GM12878 (cell line): ENCODE measurements around the gene FHOD3. TPM values are rescaled to one million over a fixed set of nuclear protein-coding genes. Genes with fewer than 3 reads are reported as not detected.

Source experiments
- ATAC-seq: fragments of 200-7000 bp; cut with Tn5 transposase; 3 replicates; pipeline ENCODE4 v1.9.1; 2020; ENCODE audit warnings: mild to moderate bottlenecking, moderate library complexity
- BruUV-seq: library from RNA; stranded (reverse); fragments of 400-500 nt; replicated peaks from 2 replicates; lab custom pipeline; 2021; lab: Mats Ljungman, UMichigan
- CTCF ChIA-PET: fragments of 300-600 bp; sonication (Branson Sonifier 250); formaldehyde crosslinking; extraction: SDS; loops from one replicate; lab custom pipeline; 2021; ENCODE audit warnings: inconsistent platforms; lab: Yijun Ruan, JAX
- POLR2A ChIA-PET: fragments of 350-600 bp; formaldehyde crosslinking; extraction: SDS; loops from one replicate; lab custom pipeline; 2021; ENCODE audit warnings: inconsistent platforms; lab: Charles Lee
- RAD21 ChIA-PET: fragments of 300-600 bp; sonication (Branson Sonifier 250); formaldehyde crosslinking; loops from one replicate; lab custom pipeline; 2023; ENCODE audit warnings: antibody characterized with exemption; ENCODE audit not compliant: unreplicated experiment; lab: Charles Lee
- SMC1A ChIA-PET: fragments of 300-600 bp; sonication (Branson Sonifier 250); formaldehyde crosslinking; loops from one replicate; lab custom pipeline; 2023; ENCODE audit not compliant: unreplicated experiment, uncharacterized antibody; lab: Charles Lee
- DNase-seq: peaks from one replicate; pipeline ENCODE4 v3.0.0-alpha.2; 2011; ENCODE audit warnings: low read depth, low spot score
- FAIRE-seq: peaks from 3 replicates; lab custom pipeline; 2011; peaks lifted over from hg19 to GRCh38; lab: Jason Lieb, UNC
- H2AFZ ChIP-seq: 2 replicates; pipeline ENCODE4 v1.6.0; 2011; ENCODE audit warnings: low read depth, low read length, control low read depth; ENCODE audit not compliant: control insufficient read depth
- H3K27ac ChIP-seq: 2 replicates; pipeline ENCODE4 v1.5.1; 2011; ENCODE audit warnings: control low read depth; ENCODE audit not compliant: control insufficient read depth, insufficient read depth
- H3K27me3 ChIP-seq, 2 experiments: replicated peaks in 1 of 2; 2 replicates each; pipeline versions ENCODE4 v1.6.0 to v1.6.1; 2011; ENCODE audit warnings: low read length in 1 of 2; ENCODE audit not compliant: control insufficient read depth in 2 of 2, insufficient read depth in 2 of 2
- H3K36me3 ChIP-seq, 2 experiments: 2 replicates each; pipeline ENCODE4 v1.5.1; 2011; ENCODE audit warnings: low read length in 1 of 2; ENCODE audit not compliant: control insufficient read depth in 2 of 2, insufficient read depth in 2 of 2
- H3K4me1 ChIP-seq: 2 replicates; pipeline ENCODE4 v1.6.1; 2011; ENCODE audit warnings: mild to moderate bottlenecking, low read length, moderate library complexity, mixed read lengths; ENCODE audit not compliant: control insufficient read depth, insufficient read depth
- H3K4me2 ChIP-seq: 2 replicates; pipeline ENCODE4 v1.6.0; 2011; ENCODE audit warnings: control low read depth; ENCODE audit not compliant: control insufficient read depth, insufficient read depth
- H3K4me3 ChIP-seq: fragments of 200-600 bp; sonication (generic); 2 replicates; pipeline ENCODE4 v1.5.1; 2016
- H3K79me2 ChIP-seq: 2 replicates; pipeline ENCODE4 v1.6.0; 2011; ENCODE audit warnings: low read length; ENCODE audit not compliant: control insufficient read depth, insufficient read depth
- H3K9ac ChIP-seq: 2 replicates; pipeline ENCODE4 v1.8.0; 2011; ENCODE audit warnings: low read length, control low read depth, mixed read lengths; ENCODE audit not compliant: control insufficient read depth, insufficient read depth
- H3K9me3 ChIP-seq: replicated peaks from 3 replicates; pipeline ENCODE4 v1.5.1; 2011; ENCODE audit warnings: mild to moderate bottlenecking, low read length; ENCODE audit not compliant: control insufficient read depth, insufficient read depth
- H4K20me1 ChIP-seq: 2 replicates; pipeline ENCODE4 v1.6.0; 2011; ENCODE audit not compliant: control insufficient read depth, insufficient read depth
- CBX3 ChIP-seq: fragments of 200-600 bp; sonication (generic); IDR thresholded peaks from 2 replicates; pipeline ENCODE4 v1.6.1; 2016; ENCODE audit warnings: low read depth, borderline replicate concordance
- ETV6 ChIP-seq, 2 experiments: fragments of 450-650 bp in 1 of 2; IDR thresholded peaks in 1 of 2; conservative IDR thresholded peaks in 1 of 2; 2 replicates each; pipeline ENCODE4 v1.6.1; 2014; ENCODE audit warnings: antibody characterized with exemption in 1 of 2, borderline replicate concordance in 1 of 2, low read depth in 1 of 2, mild to moderate bottlenecking in 1 of 2, moderate library complexity in 1 of 2
- GATAD2B ChIP-seq: fragments of 450-650 bp; conservative IDR thresholded peaks from 2 replicates; pipeline ENCODE4 v1.6.1; 2017; ENCODE audit warnings: low read depth, mild to moderate bottlenecking, moderate library complexity
- KLF5 ChIP-seq: fragments of 450-650 bp; IDR thresholded peaks from 2 replicates; pipeline ENCODE4 v1.6.1; 2014; ENCODE audit warnings: mild to moderate bottlenecking; ENCODE audit not compliant: partially characterized antibody
- USF2 ChIP-seq: IDR thresholded peaks from 2 replicates; pipeline ENCODE4 v1.6.1; 2011; ENCODE audit warnings: low read depth, low read length, improper control_type of control experiment, borderline replicate concordance
- ZBTB4 ChIP-seq: fragments of 450-650 bp; formaldehyde crosslinking; IDR thresholded peaks from 2 replicates; pipeline ENCODE4 v1.4.0; 2022; ENCODE audit warnings: mild to moderate bottlenecking, moderate library complexity
- WGBS: methylation state at CpG from one replicate; pipeline ENCODE4 v1.1.6; 2016; ENCODE audit warnings: low lambda C conversion rate; ENCODE audit not compliant: insufficient replicate concordance, insufficient coverage; ENCODE audit errors: missing lambda C conversion rate; 5-methylcytosine and 5-hydroxymethylcytosine counted together
- in situ Hi-C: fragments of 300-500 bp; cut with MboI; formaldehyde crosslinking; loops from 9 replicates; pipeline ENCODE4 v1.14.3; 2018; ENCODE audit warnings: mixed read lengths
- intact Hi-C: fragments of 100-400 bp; cut with micrococcal nuclease; formaldehyde crosslinking; loops from one replicate; pipeline ENCODE4 v1.14.2; 2022; ENCODE audit not compliant: unreplicated experiment
- polyA plus RNA-seq, 11 experiments: library from polyadenylated mRNA; depleted of rRNA in 4 of 11; unstranded in 6 of 11; stranded (reverse) in 5 of 11; fragments of >200 nt; fragmentation: Nextera tagmentation in 4 of 11; fragmentation: Illumina TruSeq in 1 of 11; extraction: Ambion mirVana in 4 of 11; extraction: Trizol in 1 of 11; gene quantifications; 1 replicate in 1 of 11; 2 replicates in 10 of 11; pipeline versions ENCODE4 v1.2.1 to v1.2.3, GENCODE V29; 2011 to 2016; ENCODE audit warnings: inconsistent platforms in 2 of 11, missing spikeins in 2 of 11, low read depth in 1 of 11
- total RNA-seq, 4 experiments: library from RNA; depleted of rRNA in 3 of 4; stranded (reverse); fragments of >200 nt in 3 of 4; fragmentation: Illumina TruSeq in 1 of 4; extraction: Trizol in 1 of 4; gene quantifications; 2 replicates each; pipeline versions ENCODE4 v1.2.1 to v1.2.3, GENCODE V29; 2013 to 2021

The FHOD3 gene
- total and polyA plus RNA-seq, 10 of the 15 experiments (the other 5 are each of a cell fraction or from before 2014, with no cell fraction given): 0.77 to 26.7 (median 10.4) TPM

GRCh38 chr18:36724169-36724568 lies 426.7 kb downstream of the FHOD3 start (continued):
- TF ChIP-seq KLF5 (no peak), CBX3 (no peak), GATAD2B (no peak)

GRCh38 chr18:36724591-36725001 lies 427.1 kb downstream of the FHOD3 start:
- Histone ChIP-seq H3K27me3 (no peaks in the 10 kb centered on the region), H2AFZ (no peak overlapping the region), H3K4me1 (no peaks in the 10 kb centered on the region), H3K9ac (no peak overlapping the region), H3K79me2 (no peaks in the 10 kb centered on the region), H3K27ac (no peak overlapping the region), H4K20me1 (no peaks in the 10 kb centered on the region; the same call in 1 of the 2 replicates), H3K4me2 (no peak overlapping the region), H3K4me3 (no peak overlapping the region), H3K36me3 (no peaks in the 10 kb centered on the region), H3K9me3 (no peaks in the 10 kb centered on the region)
- ChIA-PET POLR2A (no interaction called here), SMC1A (no interaction called here), CTCF (no interaction called here), RAD21 (no interaction called here)
- in situ Hi-C loops: no loop called here
- TF ChIP-seq USF2: no peak
- TF ChIP-seq ZBTB4: no peak
- TF ChIP-seq ETV6 (conservative IDR thresholded peaks at IDR 0.05 in 1 of 2, IDR thresholded peaks at IDR 0.05 in 1 of 2; ENCODE audit: borderline replicate concordance in 1 of 2, low read depth in 1 of 2): no peak
- ATAC-seq (no peak), FAIRE-seq (no peak), DNase-seq (no peak)
- WGBS: 53% methylated on average over 8 of the region's 8 CpGs
- no TSS peak for BruUV-seq
- intact Hi-C loops: no loop called here
